ENCODE data around the gene ARRDC5.
A peak's percentile ranks its signal among the peaks of the same experiment; 100 is the strongest.

Gene ARRDC5

GRCh38 chr19:4930664-4931063, 28.0 kb upstream of the ARRDC5 start:
- no peaks in the 10 kb centered on the region for H3K9me3 ChIP-seq (ENCODE audit: control insufficient read depth, low read length)
- DNase-seq, result no peak
- no peak overlapping the region for H3K4me3 ChIP-seq (ENCODE audit: insufficient read depth, low read depth, low read length, poor library complexity, severe bottlenecking)
- no peaks in the 10 kb centered on the region for H3K36me3 ChIP-seq (ENCODE audit: control insufficient read depth, insufficient read depth, low read length)
- H3K4me1 ChIP-seq (ENCODE audit: control insufficient read depth, insufficient read depth, low read length, poor library complexity, severe bottlenecking), result no peaks in the 10 kb centered on the region
- H3K27ac ChIP-seq (ENCODE audit: insufficient read depth, low read length, poor library complexity, severe bottlenecking), result no peak overlapping the region
- H3K27me3 ChIP-seq (replicated peaks; ENCODE audit: control insufficient read depth, insufficient read depth, low read length, poor library complexity, severe bottlenecking), result no peaks in the 10 kb centered on the region

- Histone ChIP-seq H3K4me3 (ENCODE audit: insufficient read depth, low read depth, low read length, poor library complexity, severe bottlenecking) (no peak overlapping the region), H3K4me1 (ENCODE audit: control insufficient read depth, insufficient read depth, low read length, poor library complexity, severe bottlenecking) (no peaks in the 10 kb centered on the region), H3K27me3 (replicated peaks; ENCODE audit: control insufficient read depth, insufficient read depth, low read length, poor library complexity, severe bottlenecking) (no peaks in the 10 kb centered on the region), H3K36me3 (ENCODE audit: control insufficient read depth, insufficient read depth, low read length) (no peaks in the 10 kb centered on the region), H3K9me3 (ENCODE audit: control insufficient read depth, low read length) (no peaks in the 10 kb centered on the region), H3K27ac (ENCODE audit: insufficient read depth, low read length, poor library complexity, severe bottlenecking) (no peak overlapping the region)
- DNase-seq, result no peak
Measured at GRCh38 chr19:4929186-4929585, 26.5 kb upstream of the ARRDC5 start.

- Histone ChIP-seq H3K4me1 (ENCODE audit: control insufficient read depth, insufficient read depth, low read length, poor library complexity, severe bottlenecking) (no peaks in the 10 kb centered on the region), H3K36me3 (ENCODE audit: control insufficient read depth, insufficient read depth, low read length) (no peaks in the 10 kb centered on the region), H3K4me3 (ENCODE audit: insufficient read depth, low read depth, low read length, poor library complexity, severe bottlenecking) (no peak overlapping the region), H3K9me3 (ENCODE audit: control insufficient read depth, low read length) (no peaks in the 10 kb centered on the region), H3K27ac (ENCODE audit: insufficient read depth, low read length, poor library complexity, severe bottlenecking) (no peak overlapping the region), H3K27me3 (replicated peaks; ENCODE audit: control insufficient read depth, insufficient read depth, low read length, poor library complexity, severe bottlenecking) (no peaks in the 10 kb centered on the region)
- no peak for DNase-seq
Measured at GRCh38 chr19:4923276-4923747, 20.6 kb upstream of the ARRDC5 start.

GRCh38 chr19:4922530-4923275, 20.0 kb upstream of the ARRDC5 start:
- H3K9me3 ChIP-seq (ENCODE audit: control insufficient read depth, low read length), result no peaks in the 10 kb centered on the region
- H3K36me3 ChIP-seq (ENCODE audit: control insufficient read depth, insufficient read depth, low read length), result no peaks in the 10 kb centered on the region
- no peak for DNase-seq
- no peak overlapping the region for H3K27ac ChIP-seq (ENCODE audit: insufficient read depth, low read length, poor library complexity, severe bottlenecking)
- no peaks in the 10 kb centered on the region for H3K4me1 ChIP-seq (ENCODE audit: control insufficient read depth, insufficient read depth, low read length, poor library complexity, severe bottlenecking)
- H3K27me3 ChIP-seq (replicated peaks; ENCODE audit: control insufficient read depth, insufficient read depth, low read length, poor library complexity, severe bottlenecking), result no peaks in the 10 kb centered on the region
- H3K4me3 ChIP-seq (ENCODE audit: insufficient read depth, low read depth, low read length, poor library complexity, severe bottlenecking), result no peak overlapping the region

GRCh38 chr19:4916292-4917082, 13.8 kb upstream of the ARRDC5 start:
- peak overlapping the region; percentile 62 for H3K27ac ChIP-seq (ENCODE audit: insufficient read depth, low read length, poor library complexity, severe bottlenecking)
- peaks cover 13% of the 10 kb centered on the region for H3K4me1 ChIP-seq (ENCODE audit: control insufficient read depth, insufficient read depth, low read length, poor library complexity, severe bottlenecking)
- H3K9me3 ChIP-seq (ENCODE audit: control insufficient read depth, low read length), result no peaks in the 10 kb centered on the region
- no peaks in the 10 kb centered on the region for H3K27me3 ChIP-seq (replicated peaks; ENCODE audit: control insufficient read depth, insufficient read depth, low read length, poor library complexity, severe bottlenecking)
- DNase-seq, result peak in 2 of 3 donors; percentile 13 to 22
- H3K4me3 ChIP-seq (ENCODE audit: insufficient read depth, low read depth, low read length, poor library complexity, severe bottlenecking), result peak overlapping the region; percentile 53
- H3K36me3 ChIP-seq (ENCODE audit: control insufficient read depth, insufficient read depth, low read length), result no peaks in the 10 kb centered on the region

GRCh38 chr19:4914736-4915501, 12.2 kb upstream of the ARRDC5 start:
- peaks cover 26% of the 10 kb centered on the region for H3K4me1 ChIP-seq (ENCODE audit: control insufficient read depth, insufficient read depth, low read length, poor library complexity, severe bottlenecking)
- DNase-seq, result peak; percentile 47 to 66 (median 60)
- H3K27ac ChIP-seq (ENCODE audit: insufficient read depth, low read length, poor library complexity, severe bottlenecking), result peak overlapping the region; percentile 62
- peak overlapping the region; percentile 53 for H3K4me3 ChIP-seq (ENCODE audit: insufficient read depth, low read depth, low read length, poor library complexity, severe bottlenecking)
- H3K36me3 ChIP-seq (ENCODE audit: control insufficient read depth, insufficient read depth, low read length), result no peaks in the 10 kb centered on the region
- no peaks in the 10 kb centered on the region for H3K9me3 ChIP-seq (ENCODE audit: control insufficient read depth, low read length)
- H3K27me3 ChIP-seq (replicated peaks; ENCODE audit: control insufficient read depth, insufficient read depth, low read length, poor library complexity, severe bottlenecking), result no peaks in the 10 kb centered on the region

GRCh38 chr19:4913996-4914735, 11.5 kb upstream of the ARRDC5 start:
- H3K27me3 ChIP-seq (replicated peaks; ENCODE audit: control insufficient read depth, insufficient read depth, low read length, poor library complexity, severe bottlenecking), result no peaks in the 10 kb centered on the region
- H3K9me3 ChIP-seq (ENCODE audit: control insufficient read depth, low read length), result no peaks in the 10 kb centered on the region
- no peaks in the 10 kb centered on the region for H3K36me3 ChIP-seq (ENCODE audit: control insufficient read depth, insufficient read depth, low read length)
- H3K4me1 ChIP-seq (ENCODE audit: control insufficient read depth, insufficient read depth, low read length, poor library complexity, severe bottlenecking), result peaks cover 26% of the 10 kb centered on the region
- peak; percentile 4 to 22 (median 20) for DNase-seq
- H3K27ac ChIP-seq (ENCODE audit: insufficient read depth, low read length, poor library complexity, severe bottlenecking), result peak overlapping the region; percentile 22
- H3K4me3 ChIP-seq (ENCODE audit: insufficient read depth, low read depth, low read length, poor library complexity, severe bottlenecking), result peak overlapping the region; percentile 53

- H3K9me3 ChIP-seq (ENCODE audit: control insufficient read depth, low read length), result no peaks in the 10 kb centered on the region
- peak; percentile 38 to 56 (median 50) for DNase-seq
- no peak overlapping the region for H3K27ac ChIP-seq (ENCODE audit: insufficient read depth, low read length, poor library complexity, severe bottlenecking)
- no peaks in the 10 kb centered on the region for H3K27me3 ChIP-seq (replicated peaks; ENCODE audit: control insufficient read depth, insufficient read depth, low read length, poor library complexity, severe bottlenecking)
- no peaks in the 10 kb centered on the region for H3K36me3 ChIP-seq (ENCODE audit: control insufficient read depth, insufficient read depth, low read length)
- H3K4me3 ChIP-seq (ENCODE audit: insufficient read depth, low read depth, low read length, poor library complexity, severe bottlenecking), result peak overlapping the region; percentile 72
- peaks cover 26% of the 10 kb centered on the region for H3K4me1 ChIP-seq (ENCODE audit: control insufficient read depth, insufficient read depth, low read length, poor library complexity, severe bottlenecking)
Measured at GRCh38 chr19:4911786-4912672, 9.3 kb upstream of the ARRDC5 start.

- DNase-seq, result no peak
Measured at GRCh38 chr19:4911314-4911713, 8.6 kb upstream of the ARRDC5 start.

More at GRCh38 chr19:4911314-4911713, 8.6 kb upstream of the ARRDC5 start:
- peak overlapping the region; percentile 45 for H3K27ac ChIP-seq (ENCODE audit: insufficient read depth, low read length, poor library complexity, severe bottlenecking)
- H3K4me1 ChIP-seq (ENCODE audit: control insufficient read depth, insufficient read depth, low read length, poor library complexity, severe bottlenecking), result peaks cover 26% of the 10 kb centered on the region
- peak overlapping the region; percentile 72 for H3K4me3 ChIP-seq (ENCODE audit: insufficient read depth, low read depth, low read length, poor library complexity, severe bottlenecking)
- H3K9me3 ChIP-seq (ENCODE audit: control insufficient read depth, low read length), result no peaks in the 10 kb centered on the region
- no peaks in the 10 kb centered on the region for H3K27me3 ChIP-seq (replicated peaks; ENCODE audit: control insufficient read depth, insufficient read depth, low read length, poor library complexity, severe bottlenecking)
- no peaks in the 10 kb centered on the region for H3K36me3 ChIP-seq (ENCODE audit: control insufficient read depth, insufficient read depth, low read length)

All from effector memory CD4-positive, alpha-beta T cell (primary cell).